ENCODE results near the gene TNS3. TPM values are rescaled to one million over a fixed set of nuclear protein-coding genes. Genes with fewer than 3 reads are reported as not detected.

The TNS3 gene
- total RNA-seq, 1 experiment from 2014 or later: 9.5 TPM

DNA sequence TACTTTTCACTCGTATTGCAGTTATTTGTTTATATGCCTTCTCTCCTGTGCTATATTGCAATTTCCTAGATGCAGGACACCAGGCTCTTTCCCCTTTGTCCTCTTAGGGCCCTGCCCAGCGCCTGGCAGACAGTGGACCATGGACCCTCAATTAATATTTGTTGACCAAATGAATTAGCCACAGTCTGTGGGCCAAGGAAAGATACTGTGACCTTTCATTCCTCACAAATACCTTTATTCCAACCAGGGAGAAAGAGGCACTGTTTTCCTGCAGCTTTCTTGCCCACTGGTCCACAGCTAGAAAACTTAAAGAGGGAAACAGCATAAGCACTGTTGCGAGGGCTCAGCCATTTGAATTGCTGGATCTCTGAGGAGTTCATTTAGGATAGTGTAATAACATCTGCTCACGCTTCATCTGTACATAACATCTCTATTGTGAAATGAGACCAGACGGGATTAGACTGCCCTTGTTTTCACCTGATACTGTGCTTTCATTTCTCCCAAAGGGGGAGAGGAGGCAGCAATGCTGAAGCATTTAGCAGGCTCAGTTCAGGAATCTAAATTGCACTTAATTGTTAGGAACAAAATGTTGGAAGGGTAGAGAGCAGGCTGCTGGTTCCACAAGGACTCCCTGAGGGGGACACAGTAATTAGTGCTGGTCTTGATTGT is 46.7 kb downstream of the TNS3 start:
- Histone ChIP-seq H2BK5ac (ENCODE audit: insufficient read length, low read length) (no peak overlapping the region), H2BK120ac (ENCODE audit: low read depth, low read length, poor library complexity, severe bottlenecking) (no peak overlapping the region), H4K5ac (ENCODE audit: insufficient read length, low read depth, low read length) (no peak overlapping the region), H3K18ac (ENCODE audit: insufficient read length, low read depth, low read length) (no peak overlapping the region), H3K27ac (ENCODE audit: insufficient read length, low read depth, low read length) (no peak overlapping the region), H3K14ac (ENCODE audit: insufficient read depth, low read length) (no peak overlapping the region), H4K8ac (replicated peaks; ENCODE audit: insufficient read length, low read depth, low read length) (no peak overlapping the region), H3K56ac (ENCODE audit: insufficient read length, low read depth, low read length) (no peak overlapping the region), H3K79me2 (ENCODE audit: insufficient read depth, low read length) (no peaks in the 10 kb centered on the region), H4K20me1 (ENCODE audit: control insufficient read depth, insufficient read depth, insufficient read length) (peaks cover 3% of the 10 kb centered on the region), H2BK15ac (ENCODE audit: low read depth, low read length) (no peak overlapping the region), H3K23me2 (ENCODE audit: insufficient read length, low read depth, low read length, poor library complexity, severe bottlenecking) (peaks cover 11% of the 10 kb centered on the region), H2BK20ac (ENCODE audit: low read depth, low read length, poor library complexity, severe bottlenecking) (no peak overlapping the region), H3K79me1 (ENCODE audit: insufficient read depth, low read depth, low read length, poor library complexity, severe bottlenecking) (no peaks in the 10 kb centered on the region), H4K91ac (ENCODE audit: insufficient read length, low read depth, low read length) (no peak overlapping the region), H3K27me3 (ENCODE audit: insufficient read depth, low read length) (peaks cover 3% of the 10 kb centered on the region; the same call in 1 of the 2 replicates), H3K4me2 (ENCODE audit: insufficient read depth, insufficient read length, low read length) (peak overlapping the region; percentile 88), H2AK5ac (ENCODE audit: insufficient read length, low read length) (no peak overlapping the region), H3K4ac (ENCODE audit: low read depth, low read length) (no peak overlapping the region), H3K9ac (ENCODE audit: extremely low read depth, insufficient read length, low read length) (no peak overlapping the region), H3K4me1 (ENCODE audit: insufficient read depth, low read length) (no peaks in the 10 kb centered on the region; the same call in 1 of the 2 replicates), H3K9me3 (ENCODE audit: control insufficient read depth, low read depth, low read length) (no peaks in the 10 kb centered on the region), H3T11ph (ENCODE audit: low read length) (no peak overlapping the region), H3K23ac (ENCODE audit: insufficient read length, low read depth, low read length) (no peak overlapping the region), H2BK12ac (ENCODE audit: insufficient read length, low read depth, low read length) (no peak overlapping the region), H2AFZ (ENCODE audit: low read length) (no peak overlapping the region)
- no peak for DNase-seq
- Mint-ChIP-seq H3K27ac (peak overlapping the region in 1 of 3 experiments; percentile 40; a peak in 2 of 7 replicates), H3K36me3 (ENCODE audit: insufficient read depth in 1 of 3, low read depth in 3 of 3) (peaks cover 0 to 7% (median 5%) of the 10 kb centered on the region in 3 experiments; a peak in 5 of 7 replicates), H3K4me1 (peaks cover 26 to 51% of the 10 kb centered on the region in 2 experiments), H3K4me3 (peak overlapping the region in 1 of 2 experiments; percentile 89; a peak in 3 of 5 replicates), H3K27me3 (ENCODE audit: low read depth) (peaks cover 66% of the 10 kb centered on the region), H3K9me3 (peaks cover 4 to 6% of the 10 kb centered on the region in 2 experiments; a peak in 3 of 5 replicates)
- no peak; the same call in 2 of the 3 replicates for TF ChIP-seq CTCF (conservative IDR thresholded peaks at IDR 0.05)
- WGBS (ENCODE audit: extremely low coverage, insufficient read length, low lambda C conversion rate): no CpG with 5 or more reads among the region's 5 CpGs
